Measurements from ENCODE around the gene PRPF39.

GRCh38 chr14:45150386-45150890, 66.5 kb downstream of the PRPF39 start:
- TF ChIP-seq CTCF (IDR thresholded peaks at IDR 0.05 in 2 of 3, conservative IDR thresholded peaks at IDR 0.05 in 1 of 3; ENCODE audit: control insufficient read depth in 2 of 3, extremely low read depth in 1 of 3, insufficient read depth in 1 of 3, low read depth in 3 of 3, low read length in 3 of 3) = no peak
- TF ChIP-seq POLR2AphosphoS5 (IDR thresholded peaks at IDR 0.05; ENCODE audit: low read length) = no peak
- TF ChIP-seq FOXM1 (IDR thresholded peaks at IDR 0.05; ENCODE audit: low read depth, low read length) = no peak
- TF ChIP-seq ZZZ3 (IDR thresholded peaks at IDR 0.05; ENCODE audit: control insufficient read depth, insufficient read length, low read depth) = no peak
- TF ChIP-seq ZBTB33 (IDR thresholded peaks at IDR 0.05) = no peak
- no peak for TF ChIP-seq ASH2L (IDR thresholded peaks at IDR 0.05; ENCODE audit: borderline replicate concordance, low read depth)
- no peak for TF ChIP-seq POLR2A (IDR thresholded peaks at IDR 0.05; ENCODE audit: low read depth, low read length)
- no peak for TF ChIP-seq PML (IDR thresholded peaks at IDR 0.05; ENCODE audit: low read length)
- TF ChIP-seq BCL3 (IDR thresholded peaks at IDR 0.05; ENCODE audit: borderline replicate concordance, insufficient read depth, low read depth, low read length, poor library complexity, severe bottlenecking) = no peak
- no peak for TF ChIP-seq RELA (IDR thresholded peaks at IDR 0.05; ENCODE audit: borderline replicate concordance, partially characterized antibody)
